C4-2B (cell line): ENCODE measurements around the gene WNK1.

Experiments used
- ZFX ChIP-seq: fragments of 450-650 bp; IDR thresholded peaks from 2 replicates; pipeline ENCODE4 v1.6.1; 2017
- TF ChIP-seq, protein P1 (sequence below): fragments of 450-650 bp; conservative IDR thresholded peaks from 2 replicates; pipeline ENCODE4 v1.5.1; 2017; ENCODE audit warnings: mild to moderate bottlenecking

DNA sequence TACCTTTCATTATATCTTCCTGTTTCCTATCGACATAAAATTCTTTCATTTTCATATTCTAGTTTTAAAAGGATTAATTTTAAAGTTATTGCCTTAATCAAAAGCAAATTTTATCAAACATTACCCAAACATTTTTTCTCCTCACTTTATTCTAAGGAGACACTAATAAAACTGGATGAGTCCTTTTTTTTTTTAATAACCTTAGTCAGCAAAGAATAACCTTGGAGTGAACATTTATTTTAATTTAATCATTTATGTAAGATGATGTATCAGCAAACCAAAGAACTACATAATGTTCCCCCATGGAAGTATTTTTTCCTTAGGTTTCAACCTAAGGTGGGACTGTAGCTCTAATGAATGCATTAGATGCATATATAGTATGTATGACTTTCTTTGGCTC, 113.2 kb downstream of the WNK1 start:
- TF ChIP-seq, protein P1, sequence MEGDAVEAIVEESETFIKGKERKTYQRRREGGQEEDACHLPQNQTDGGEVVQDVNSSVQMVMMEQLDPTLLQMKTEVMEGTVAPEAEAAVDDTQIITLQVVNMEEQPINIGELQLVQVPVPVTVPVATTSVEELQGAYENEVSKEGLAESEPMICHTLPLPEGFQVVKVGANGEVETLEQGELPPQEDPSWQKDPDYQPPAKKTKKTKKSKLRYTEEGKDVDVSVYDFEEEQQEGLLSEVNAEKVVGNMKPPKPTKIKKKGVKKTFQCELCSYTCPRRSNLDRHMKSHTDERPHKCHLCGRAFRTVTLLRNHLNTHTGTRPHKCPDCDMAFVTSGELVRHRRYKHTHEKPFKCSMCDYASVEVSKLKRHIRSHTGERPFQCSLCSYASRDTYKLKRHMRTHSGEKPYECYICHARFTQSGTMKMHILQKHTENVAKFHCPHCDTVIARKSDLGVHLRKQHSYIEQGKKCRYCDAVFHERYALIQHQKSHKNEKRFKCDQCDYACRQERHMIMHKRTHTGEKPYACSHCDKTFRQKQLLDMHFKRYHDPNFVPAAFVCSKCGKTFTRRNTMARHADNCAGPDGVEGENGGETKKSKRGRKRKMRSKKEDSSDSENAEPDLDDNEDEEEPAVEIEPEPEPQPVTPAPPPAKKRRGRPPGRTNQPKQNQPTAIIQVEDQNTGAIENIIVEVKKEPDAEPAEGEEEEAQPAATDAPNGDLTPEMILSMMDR = no peak
- TF ChIP-seq ZFX = no peak
